Activated CD8-positive, alpha-beta memory T cell treated with anti-CD3 and anti-CD28 coated beads for 36 hours (primary cell): Measurements from ENCODE around the gene PLXNA2. TPM values are rescaled to one million over a fixed set of nuclear protein-coding genes. Genes with fewer than 3 reads are reported as not detected.

Experiments
- CTCF ChIA-PET: fragments of 350-600 bp; sonication (Branson Sonifier 250); formaldehyde crosslinking; loops from one replicate; lab custom pipeline; 2021; ENCODE audit warnings: antibody characterized with exemption; lab: Charles Lee
- POLR2A ChIA-PET: fragments of 350-600 bp; sonication (Branson Sonifier 250); formaldehyde crosslinking; loops from one replicate; lab custom pipeline; 2021; ENCODE audit warnings: antibody characterized with exemption; lab: Charles Lee
- total RNA-seq, 2 experiments: library from RNA; stranded (reverse); gene quantifications; one replicate each; pipeline ENCODE4 v1.2.3, GENCODE V29; 2021

The PLXNA2 gene
- total RNA-seq, 2 experiments from 2014 or later = 0.34 to 0.36 TPM

- POLR2A ChIA-PET = no interaction called here
- CTCF ChIA-PET = no interaction called here
These were observed 191.2 kb downstream of the PLXNA2 start for GRCh38 chr1:208052926-208053407.

- ChIA-PET POLR2A (no interaction called here), CTCF (no interaction called here)
These were observed 192.0 kb downstream of the PLXNA2 start for GRCh38 chr1:208052135-208052534.

GRCh38 chr1:208051651-208052050, 192.5 kb downstream of the PLXNA2 start:
- ChIA-PET CTCF (no interaction called here), POLR2A (no interaction called here)

- POLR2A ChIA-PET = no interaction called here
- CTCF ChIA-PET = no interaction called here
These were observed 195.3 kb downstream of the PLXNA2 start for GRCh38 chr1:208048904-208049303.

GRCh38 chr1:208047975-208048374, 196.2 kb downstream of the PLXNA2 start:
- ChIA-PET POLR2A (no interaction called here), CTCF (interaction anchor here (0.8 kb wide), 1 partner anchor 11 kb away, joined by 3 read pairs; no protein-coding TSS in a partner anchor)

GRCh38 chr1:208047476-208047934, 196.7 kb downstream of the PLXNA2 start:
- CTCF ChIA-PET = interaction anchor here (0.8 kb wide), 1 partner anchor 11 kb away, joined by 3 read pairs; no protein-coding TSS in a partner anchor

GRCh38 chr1:208045463-208046260, 198.5 kb downstream of the PLXNA2 start:
- CTCF ChIA-PET = no interaction called here
- POLR2A ChIA-PET = no interaction called here

More at GRCh38 chr1:208047476-208047934, 196.7 kb downstream of the PLXNA2 start:
- POLR2A ChIA-PET = no interaction called here

- ChIA-PET CTCF (no interaction called here), POLR2A (no interaction called here)
These were observed 199.4 kb downstream of the PLXNA2 start for GRCh38 chr1:208044589-208045462.

- ChIA-PET POLR2A (no interaction called here), CTCF (no interaction called here)
These were observed 200.4 kb downstream of the PLXNA2 start for GRCh38 chr1:208043691-208044181.

- ChIA-PET POLR2A (no interaction called here), CTCF (interaction anchor here (0.6 kb wide), 1 partner anchor 55 kb away, joined by 3 read pairs; no protein-coding TSS in a partner anchor)
These were observed 201.3 kb downstream of the PLXNA2 start for GRCh38 chr1:208042868-208043267.

GRCh38 chr1:208042041-208042615, 202.1 kb downstream of the PLXNA2 start:
- ChIA-PET CTCF (interaction anchor here (0.6 kb wide), 1 partner anchor 56 kb away, joined by 3 read pairs; no protein-coding TSS in a partner anchor), POLR2A (no interaction called here)

- CTCF ChIA-PET = no interaction called here
- POLR2A ChIA-PET = no interaction called here
These were observed 202.7 kb downstream of the PLXNA2 start for GRCh38 chr1:208041505-208041904.

GRCh38 chr1:208040821-208041297, 203.3 kb downstream of the PLXNA2 start:
- ChIA-PET CTCF (no interaction called here), POLR2A (no interaction called here)

GRCh38 chr1:208039536-208040332, 204.4 kb downstream of the PLXNA2 start:
- ChIA-PET POLR2A (no interaction called here), CTCF (no interaction called here)

GRCh38 chr1:208038303-208038702, 205.9 kb downstream of the PLXNA2 start:
- ChIA-PET CTCF (no interaction called here), POLR2A (no interaction called here)

GRCh38 chr1:208036918-208037766, 207.0 kb downstream of the PLXNA2 start:
- ChIA-PET POLR2A (no interaction called here), CTCF (interaction anchor here (1.2 kb wide), 1 partner anchor 11 kb away, joined by 3 read pairs; no protein-coding TSS in a partner anchor)

GRCh38 chr1:208036106-208036808, 207.9 kb downstream of the PLXNA2 start:
- ChIA-PET CTCF (interaction anchor here (1.2 kb wide), 2 partner anchors 12 to 14 kb away, joined by 3 read pairs; no protein-coding TSS in a partner anchor), POLR2A (no interaction called here)
